GM21528 (cell line): ENCODE results near the gene MTM1.

Source experiments
- ATAC-seq: cut with Tn5 transposase; IDR thresholded peaks from one replicate; pipeline ENCODE4 v1.9.1; 2021; ENCODE audit warnings: mild to moderate bottlenecking, moderate library complexity; ENCODE audit not compliant: unreplicated experiment, low FRiP score

Gene MTM1

DNA sequence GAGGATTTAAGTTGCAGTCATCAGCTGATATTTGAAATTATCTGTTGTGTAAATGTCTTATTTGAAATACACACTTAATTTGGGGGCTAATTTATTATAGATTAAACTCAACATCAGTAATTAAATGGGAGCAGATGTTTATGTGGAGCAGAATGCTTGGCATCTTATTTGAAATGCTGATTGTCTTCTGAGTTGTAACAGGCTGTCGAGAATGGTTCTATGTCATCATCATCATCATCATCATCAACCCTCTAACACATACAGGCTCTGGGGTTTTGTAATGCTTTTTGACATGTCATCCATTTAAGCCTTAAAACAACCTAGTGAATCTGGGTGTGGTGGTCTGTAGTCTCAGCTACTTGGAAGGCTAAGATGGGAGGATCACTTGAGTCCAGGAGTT lies 133.0 kb downstream of the MTM1 start:
- no peak for ATAC-seq

DNA sequence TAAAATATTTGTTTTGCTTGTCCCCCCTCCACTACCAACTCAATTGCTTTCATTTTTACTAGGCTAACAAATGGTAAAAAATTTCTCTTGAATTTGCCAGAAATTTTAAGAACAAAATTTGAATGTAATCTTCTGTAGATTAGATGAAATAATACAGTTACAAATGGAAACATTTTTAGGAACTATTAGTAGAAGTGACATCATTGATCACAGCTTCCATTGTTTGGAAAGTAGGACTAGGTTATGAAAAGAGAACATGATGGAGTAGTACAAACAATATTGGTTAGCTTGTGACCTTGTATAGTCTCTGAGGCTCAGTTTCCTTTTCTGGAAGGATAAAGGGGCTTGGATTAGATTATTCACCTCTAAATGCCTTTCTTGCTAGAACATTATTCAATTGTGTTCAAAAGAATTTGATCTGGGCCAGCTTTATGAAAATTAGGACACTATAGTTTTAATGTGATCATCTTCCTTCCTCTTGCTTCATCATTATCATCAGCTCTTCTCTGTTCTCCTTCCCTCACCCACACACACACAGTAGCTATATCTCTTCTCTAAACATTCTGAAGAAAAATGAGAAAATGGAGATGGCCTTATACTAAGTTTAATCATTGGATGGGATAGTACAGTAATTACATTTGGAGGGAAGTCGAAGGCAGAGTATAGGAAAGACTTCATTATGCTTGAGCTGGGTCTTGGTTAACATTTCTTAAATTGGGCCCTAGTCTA lies 134.7 kb downstream of the MTM1 start:
- ATAC-seq: no peak

DNA sequence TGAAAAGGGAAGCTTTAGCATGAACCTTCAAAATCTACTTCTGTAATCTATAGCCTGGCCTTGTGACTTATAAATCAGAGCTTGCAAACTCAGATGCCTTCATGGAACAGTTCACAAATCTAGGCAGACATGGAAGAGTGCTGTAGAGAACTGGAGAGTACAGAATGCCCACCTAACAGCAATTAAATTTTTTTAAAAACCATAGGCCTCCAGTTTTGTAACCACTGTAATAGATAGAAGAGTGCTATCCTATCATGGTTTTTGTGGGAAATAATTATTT lies 135.2 kb downstream of the MTM1 start:
- ATAC-seq: no peak

DNA sequence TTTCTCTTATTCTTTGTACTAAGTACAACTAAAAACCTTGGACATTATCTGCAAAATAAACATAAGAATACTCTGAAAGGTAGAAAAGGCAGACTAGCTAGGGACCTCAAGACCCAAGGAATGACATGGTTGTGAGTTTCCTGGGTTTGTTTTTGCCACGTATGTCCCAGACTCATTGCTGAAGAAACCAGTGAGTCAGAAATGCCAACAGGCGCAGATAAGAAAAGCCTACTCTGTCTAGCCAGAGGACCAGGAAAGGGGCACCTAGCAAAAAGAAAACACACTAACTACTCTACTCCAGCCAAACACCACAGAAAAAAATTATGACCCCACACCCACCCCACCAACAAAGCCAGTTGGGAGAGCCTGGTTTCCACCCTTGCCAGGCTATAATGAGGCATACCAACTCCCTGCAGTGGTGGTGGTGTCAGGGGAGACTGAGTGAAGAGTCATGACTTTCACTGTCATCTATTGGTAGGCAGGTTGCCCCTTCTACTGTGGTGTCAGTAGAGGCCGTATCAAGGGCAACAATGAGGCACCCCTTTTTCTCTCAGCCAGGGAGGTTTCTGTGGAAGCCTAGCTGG lies 135.7 kb downstream of the MTM1 start:
- ATAC-seq: no peak

DNA sequence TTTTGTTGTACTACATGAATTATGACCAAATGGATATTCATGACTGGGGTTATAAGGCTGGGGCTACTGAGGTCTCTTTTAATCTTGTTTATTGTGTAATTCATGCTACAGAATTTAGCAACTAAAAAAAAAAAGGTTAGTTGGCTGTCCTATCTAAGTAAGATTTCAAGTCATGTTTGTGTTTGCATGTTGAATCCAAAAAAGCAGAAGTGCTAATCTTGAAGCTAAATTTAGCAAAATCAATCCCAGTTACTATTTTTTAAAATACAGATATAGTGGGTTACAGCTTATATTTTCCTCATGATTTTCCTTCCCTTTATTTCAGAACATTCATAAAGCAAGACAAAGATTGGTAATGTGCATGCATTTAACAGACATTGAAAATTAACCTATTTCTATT lies 144.2 kb downstream of the MTM1 start:
- ATAC-seq: no peak

DNA sequence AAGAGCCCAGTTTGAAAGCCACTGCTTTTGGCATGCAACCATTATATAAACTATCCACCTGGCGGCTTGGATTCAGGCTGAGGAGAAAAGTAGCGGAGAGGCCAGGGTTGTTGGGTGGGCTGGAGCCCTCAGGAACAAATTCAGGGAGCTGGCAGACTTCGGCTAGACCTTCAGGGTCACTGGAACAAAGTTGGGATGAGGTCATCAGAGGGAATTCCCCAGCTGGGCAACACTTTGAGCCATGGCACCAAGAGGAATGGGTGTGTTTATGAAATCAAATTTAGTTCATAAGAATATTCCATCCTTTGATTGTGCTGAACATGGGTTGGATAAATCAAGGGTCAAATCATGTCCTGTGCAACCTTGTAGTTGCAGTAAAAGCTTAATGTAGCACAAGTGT lies 146.8 kb downstream of the MTM1 start:
- no peak for ATAC-seq

DNA sequence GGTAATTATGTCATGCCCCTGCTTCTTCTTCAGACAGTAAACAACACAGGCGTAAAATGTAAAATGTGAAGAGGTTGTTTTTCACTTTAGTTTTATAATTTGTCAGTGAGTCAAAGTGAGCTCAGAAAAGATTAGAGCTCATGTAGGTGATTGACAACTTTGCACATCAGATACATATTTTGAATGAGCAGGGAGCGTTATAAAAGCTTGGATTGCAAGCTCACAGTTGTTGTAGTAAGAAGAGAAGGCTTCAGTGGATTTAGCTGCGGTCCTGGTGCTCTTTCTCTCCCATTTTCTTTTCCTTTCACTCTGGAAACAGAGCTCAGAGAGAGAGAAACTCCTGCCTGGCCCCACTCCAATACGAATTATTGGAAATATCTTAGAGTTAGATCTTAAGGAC lies 151.2 kb downstream of the MTM1 start:
- no peak for ATAC-seq
